ENCODE data around the gene UBR4. TPM values are rescaled to one million over a fixed set of nuclear protein-coding genes. Genes with fewer than 3 reads are reported as not detected.

Gene UBR4
- total and polyA plus RNA-seq, 9 donors, result 59.2 to 94.1 (median 73.7) TPM

- Histone ChIP-seq H3K4me3 (ENCODE audit: low read length) (no peak overlapping the region), H3K9me3 (replicated peaks; ENCODE audit: control insufficient read depth, low read depth, low read length) (no peaks in the 10 kb centered on the region), H3K27me3 (ENCODE audit: control insufficient read depth, insufficient read depth, low read length) (peaks cover 29% of the 10 kb centered on the region), H3K4me1 (ENCODE audit: control insufficient read depth, insufficient read depth, low read length) (no peaks in the 10 kb centered on the region), H3K27ac (ENCODE audit: low read length) (no peak overlapping the region), H3K36me3 (ENCODE audit: control insufficient read depth, insufficient read depth, low read length) (no peaks in the 10 kb centered on the region)
- 83% methylated on average over 9 of the region's 10 CpGs for WGBS (ENCODE audit: insufficient coverage)
- DNase-seq, result no peak
Observed at GRCh38 chr1:19046972-19047731, 162.9 kb downstream of the UBR4 start.

GRCh38 chr1:19045898-19046880 is 163.9 kb downstream of the UBR4 start:
- 41% methylated on average over 10 of the region's 18 CpGs for WGBS (ENCODE audit: insufficient coverage)
- H3K27me3 ChIP-seq (ENCODE audit: control insufficient read depth, insufficient read depth, low read length), result peaks cover 32% of the 10 kb centered on the region
- H3K4me1 ChIP-seq (ENCODE audit: control insufficient read depth, insufficient read depth, low read length), result no peaks in the 10 kb centered on the region
- no peak overlapping the region for H3K27ac ChIP-seq (ENCODE audit: low read length)
- DNase-seq, result no peak
- no peaks in the 10 kb centered on the region for H3K36me3 ChIP-seq (ENCODE audit: control insufficient read depth, insufficient read depth, low read length)
- no peaks in the 10 kb centered on the region for H3K9me3 ChIP-seq (replicated peaks; ENCODE audit: control insufficient read depth, low read depth, low read length)
- H3K4me3 ChIP-seq (ENCODE audit: low read length), result no peak overlapping the region

- WGBS (ENCODE audit: insufficient coverage), result 76% methylated on average over 8 of the region's 24 CpGs
- Histone ChIP-seq H3K27ac (ENCODE audit: low read length) (no peak overlapping the region), H3K4me3 (ENCODE audit: low read length) (no peak overlapping the region), H3K36me3 (ENCODE audit: control insufficient read depth, insufficient read depth, low read length) (no peaks in the 10 kb centered on the region), H3K4me1 (ENCODE audit: control insufficient read depth, insufficient read depth, low read length) (no peaks in the 10 kb centered on the region), H3K9me3 (replicated peaks; ENCODE audit: control insufficient read depth, low read depth, low read length) (no peaks in the 10 kb centered on the region), H3K27me3 (ENCODE audit: control insufficient read depth, insufficient read depth, low read length) (peaks cover 37% of the 10 kb centered on the region)
- DNase-seq, result no peak
Observed at GRCh38 chr1:19044975-19045831, 164.9 kb downstream of the UBR4 start.

GRCh38 chr1:19044471-19044870 is 165.6 kb downstream of the UBR4 start:
- no peak for DNase-seq
- Histone ChIP-seq H3K4me1 (ENCODE audit: control insufficient read depth, insufficient read depth, low read length) (no peaks in the 10 kb centered on the region), H3K27ac (ENCODE audit: low read length) (no peak overlapping the region), H3K4me3 (ENCODE audit: low read length) (no peak overlapping the region), H3K27me3 (ENCODE audit: control insufficient read depth, insufficient read depth, low read length) (peaks cover 39% of the 10 kb centered on the region), H3K36me3 (ENCODE audit: control insufficient read depth, insufficient read depth, low read length) (no peaks in the 10 kb centered on the region), H3K9me3 (replicated peaks; ENCODE audit: control insufficient read depth, low read depth, low read length) (no peaks in the 10 kb centered on the region)
- 100% methylated on average over 2 of the region's 6 CpGs for WGBS (ENCODE audit: insufficient coverage)

- no peaks in the 10 kb centered on the region for H3K4me1 ChIP-seq (ENCODE audit: control insufficient read depth, insufficient read depth, low read length)
- H3K27me3 ChIP-seq (ENCODE audit: control insufficient read depth, insufficient read depth, low read length), result peaks cover 34% of the 10 kb centered on the region
- no peak for DNase-seq
- WGBS (ENCODE audit: insufficient coverage), result 62% methylated on average over 13 of the region's 16 CpGs
- H3K27ac ChIP-seq (ENCODE audit: low read length), result no peak overlapping the region
- no peaks in the 10 kb centered on the region for H3K36me3 ChIP-seq (ENCODE audit: control insufficient read depth, insufficient read depth, low read length)
- H3K9me3 ChIP-seq (replicated peaks; ENCODE audit: control insufficient read depth, low read depth, low read length), result no peaks in the 10 kb centered on the region
- H3K4me3 ChIP-seq (ENCODE audit: low read length), result no peak overlapping the region
Observed at GRCh38 chr1:19043579-19044443, 166.3 kb downstream of the UBR4 start.

GRCh38 chr1:19042675-19043578 is 167.1 kb downstream of the UBR4 start:
- WGBS (ENCODE audit: insufficient coverage), result 30% methylated on average over 10 of the region's 18 CpGs
- Histone ChIP-seq H3K4me3 (ENCODE audit: low read length) (no peak overlapping the region), H3K27me3 (ENCODE audit: control insufficient read depth, insufficient read depth, low read length) (peaks cover 43% of the 10 kb centered on the region), H3K36me3 (ENCODE audit: control insufficient read depth, insufficient read depth, low read length) (no peaks in the 10 kb centered on the region), H3K27ac (ENCODE audit: low read length) (no peak overlapping the region), H3K4me1 (ENCODE audit: control insufficient read depth, insufficient read depth, low read length) (no peaks in the 10 kb centered on the region), H3K9me3 (replicated peaks; ENCODE audit: control insufficient read depth, low read depth, low read length) (no peaks in the 10 kb centered on the region)
- no peak for DNase-seq

- H3K9me3 ChIP-seq (replicated peaks; ENCODE audit: control insufficient read depth, low read depth, low read length), result no peaks in the 10 kb centered on the region
- H3K4me3 ChIP-seq (ENCODE audit: low read length), result no peak overlapping the region
- no peak for DNase-seq
- H3K4me1 ChIP-seq (ENCODE audit: control insufficient read depth, insufficient read depth, low read length), result peaks cover 10% of the 10 kb centered on the region
- no peak overlapping the region for H3K27ac ChIP-seq (ENCODE audit: low read length)
- no peaks in the 10 kb centered on the region for H3K36me3 ChIP-seq (ENCODE audit: control insufficient read depth, insufficient read depth, low read length)
- 89% methylated on average over 3 of the region's 4 CpGs for WGBS (ENCODE audit: insufficient coverage)
- peaks cover 57% of the 10 kb centered on the region for H3K27me3 ChIP-seq (ENCODE audit: control insufficient read depth, insufficient read depth, low read length)
Observed at GRCh38 chr1:19040010-19040680, 169.9 kb downstream of the UBR4 start.

GRCh38 chr1:19038732-19039131 is 171.3 kb downstream of the UBR4 start:
- no peak for DNase-seq
- Histone ChIP-seq H3K27me3 (ENCODE audit: control insufficient read depth, insufficient read depth, low read length) (peaks cover 56% of the 10 kb centered on the region), H3K36me3 (ENCODE audit: control insufficient read depth, insufficient read depth, low read length) (no peaks in the 10 kb centered on the region), H3K9me3 (replicated peaks; ENCODE audit: control insufficient read depth, low read depth, low read length) (no peaks in the 10 kb centered on the region), H3K4me1 (ENCODE audit: control insufficient read depth, insufficient read depth, low read length) (peaks cover 10% of the 10 kb centered on the region), H3K27ac (ENCODE audit: low read length) (no peak overlapping the region), H3K4me3 (ENCODE audit: low read length) (no peak overlapping the region)
- WGBS (ENCODE audit: insufficient coverage), result 94% methylated on average over 5 of the region's 5 CpGs

Data from muscle of leg (tissue), 11 donors.